Sigmoid colon (tissue), 4 donors: ENCODE measurements around the gene MYO15A.

Experiments used
- EP300 ChIP-seq, 4 donors: sonication (generic); formaldehyde crosslinking; IDR thresholded peaks; one replicate each; pipeline ENCODE4 v1.6.1; 2017; ENCODE audit warnings: antibody characterized with exemption in 4 of 4
- POLR2A ChIP-seq, 2 donors: fragments of 450-650 bp; IDR thresholded peaks; one replicate each; pipeline ENCODE4 v1.6.1; 2016; ENCODE audit warnings: antibody characterized with exemption in 2 of 2, mild to moderate bottlenecking in 2 of 2, moderate library complexity in 2 of 2

DNA sequence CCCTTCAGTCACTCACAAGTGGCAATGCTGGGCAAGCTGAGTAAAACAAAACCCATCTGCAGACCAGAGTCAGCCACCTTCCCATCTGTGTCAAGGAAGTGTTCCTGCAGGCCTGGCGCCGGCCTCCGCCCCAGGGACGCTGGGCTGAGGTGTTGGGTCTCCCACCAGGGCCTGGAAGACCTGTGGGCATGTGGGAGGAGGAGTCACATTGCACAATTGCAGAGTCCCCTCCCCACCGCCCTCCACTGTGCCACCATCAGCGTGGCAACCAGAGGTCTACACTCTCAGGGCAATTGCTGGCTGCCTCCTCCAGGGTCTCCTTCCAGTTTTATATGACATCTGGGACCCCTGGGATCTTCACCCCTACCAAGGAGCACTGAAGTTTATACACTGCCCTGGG is 3.0 kb upstream of the MYO15A start:
- TF ChIP-seq EP300 (IDR thresholded peaks at IDR 0.05) (no peak), POLR2A (IDR thresholded peaks at IDR 0.05) (no peak)
